Neutrophil (primary cell): Measurements from ENCODE around the gene SPX.

ENCODE experiments used
- H3K27ac ChIP-seq: fragments of 200-600 bp; sonication (generic); 2 replicates; pipeline ENCODE4 v1.5.1; 2016; ENCODE audit warnings: mild to moderate bottlenecking, moderate library complexity
- H3K27me3 ChIP-seq: fragments of 200-600 bp; sonication (generic); 2 replicates; pipeline ENCODE4 v1.6.0; 2016; ENCODE audit warnings: mild to moderate bottlenecking
- H3K36me3 ChIP-seq: fragments of 200-600 bp; sonication (generic); 2 replicates; pipeline ENCODE4 v1.5.1; 2017
- H3K4me1 ChIP-seq, 2 experiments: fragments of 200-600 bp in 1 of 2; sonication (generic) in 1 of 2; 1 replicate in 1 of 2; 2 replicates in 1 of 2; pipeline versions ENCODE4 v1.5.1 to v1.6.1; 2013 to 2016; ENCODE audit warnings: low read depth in 1 of 2, low read length in 1 of 2, mild to moderate bottlenecking in 1 of 2, moderate library complexity in 1 of 2; ENCODE audit not compliant: control insufficient read depth in 1 of 2, insufficient read depth in 1 of 2
- H3K4me3 ChIP-seq, 2 experiments: fragments of 200-600 bp in 1 of 2; sonication (generic) in 1 of 2; 1 replicate in 1 of 2; 2 replicates in 1 of 2; pipeline ENCODE4 v1.5.1; 2013 to 2016; ENCODE audit warnings: low read depth in 1 of 2, low read length in 1 of 2, mild to moderate bottlenecking in 1 of 2, moderate library complexity in 1 of 2
- H3K9me3 ChIP-seq: fragments of 200-600 bp; sonication (generic); 2 replicates; pipeline ENCODE4 v1.5.1; 2016
- TF ChIP-seq, protein P1 (sequence below): fragments of 200-600 bp; sonication (generic); IDR thresholded peaks from 2 replicates; pipeline ENCODE4 v1.5.1; 2016; ENCODE audit warnings: antibody characterized with exemption

The SPX gene

DNA sequence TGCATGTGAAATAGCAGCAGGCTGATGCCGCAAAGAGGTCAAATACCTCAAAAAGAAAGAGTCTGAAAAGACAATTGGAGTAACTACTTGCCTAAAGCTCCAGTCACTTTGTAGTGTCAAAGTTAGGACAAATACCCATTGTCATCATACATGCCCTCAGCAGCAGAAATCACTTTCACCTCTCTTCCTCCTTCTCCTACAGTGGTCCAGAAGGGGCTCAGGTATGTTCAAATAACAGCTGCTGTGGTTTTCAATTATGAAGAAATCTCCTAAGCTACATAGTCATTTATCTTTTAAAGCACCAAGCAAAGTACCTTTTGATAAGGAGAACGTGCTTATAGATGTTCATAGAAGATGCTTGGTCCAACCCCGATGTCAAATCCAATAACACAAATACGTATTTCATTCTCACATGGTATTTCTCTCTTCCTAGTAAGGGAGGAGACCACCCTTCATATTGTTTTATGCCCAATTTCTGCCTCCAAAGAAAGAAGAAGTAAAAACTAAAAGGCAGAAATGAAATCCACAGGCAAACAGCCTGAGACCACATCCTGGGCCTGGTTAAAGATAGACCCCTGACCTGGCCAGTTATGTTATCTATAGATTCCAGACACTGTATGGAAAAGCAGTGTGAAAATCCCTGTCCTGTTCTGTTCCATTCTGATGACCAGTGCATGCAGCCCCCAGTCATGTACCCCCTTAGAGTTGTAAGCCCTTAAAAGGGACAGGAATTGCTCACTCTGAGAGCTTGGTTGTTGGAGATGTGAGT lies 54.8 kb downstream of the SPX start:
- TF ChIP-seq, protein P1, sequence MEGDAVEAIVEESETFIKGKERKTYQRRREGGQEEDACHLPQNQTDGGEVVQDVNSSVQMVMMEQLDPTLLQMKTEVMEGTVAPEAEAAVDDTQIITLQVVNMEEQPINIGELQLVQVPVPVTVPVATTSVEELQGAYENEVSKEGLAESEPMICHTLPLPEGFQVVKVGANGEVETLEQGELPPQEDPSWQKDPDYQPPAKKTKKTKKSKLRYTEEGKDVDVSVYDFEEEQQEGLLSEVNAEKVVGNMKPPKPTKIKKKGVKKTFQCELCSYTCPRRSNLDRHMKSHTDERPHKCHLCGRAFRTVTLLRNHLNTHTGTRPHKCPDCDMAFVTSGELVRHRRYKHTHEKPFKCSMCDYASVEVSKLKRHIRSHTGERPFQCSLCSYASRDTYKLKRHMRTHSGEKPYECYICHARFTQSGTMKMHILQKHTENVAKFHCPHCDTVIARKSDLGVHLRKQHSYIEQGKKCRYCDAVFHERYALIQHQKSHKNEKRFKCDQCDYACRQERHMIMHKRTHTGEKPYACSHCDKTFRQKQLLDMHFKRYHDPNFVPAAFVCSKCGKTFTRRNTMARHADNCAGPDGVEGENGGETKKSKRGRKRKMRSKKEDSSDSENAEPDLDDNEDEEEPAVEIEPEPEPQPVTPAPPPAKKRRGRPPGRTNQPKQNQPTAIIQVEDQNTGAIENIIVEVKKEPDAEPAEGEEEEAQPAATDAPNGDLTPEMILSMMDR: no peak
- H3K27ac ChIP-seq: no peak overlapping the region

More for the DNA sequence above, 54.8 kb downstream of the SPX start:
- H3K4me1 ChIP-seq: no peaks in the 10 kb centered on the region
- no peaks in the 10 kb centered on the region for H3K36me3 ChIP-seq
- H3K4me3 ChIP-seq: no peak overlapping the region
- H3K9me3 ChIP-seq: no peaks in the 10 kb centered on the region
- no peaks in the 10 kb centered on the region for H3K27me3 ChIP-seq
